ENCODE data around the gene PLXNA1.

DNA sequence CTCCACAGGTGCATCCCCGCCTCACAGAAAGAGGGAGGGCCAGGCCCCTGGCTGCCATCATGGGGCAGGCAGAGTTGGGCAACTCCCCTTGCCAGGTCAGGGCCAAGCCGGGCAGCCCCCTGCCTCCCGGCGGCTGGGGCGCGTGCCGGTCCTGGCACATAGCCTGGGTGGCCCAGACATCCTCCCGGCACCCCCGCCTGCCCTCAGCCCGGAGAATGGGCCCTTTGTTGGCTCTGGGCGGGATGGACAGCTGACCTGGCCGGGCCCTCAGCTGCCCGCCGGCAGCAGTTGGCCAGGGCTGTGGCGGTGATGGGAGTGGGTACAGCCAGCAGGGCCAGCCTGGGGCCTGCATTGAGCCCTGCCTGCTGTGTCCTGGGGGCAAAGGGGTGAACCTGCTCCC, 16.5 kb downstream of the PLXNA1 start:
- TF ChIP-seq, protein P1, sequence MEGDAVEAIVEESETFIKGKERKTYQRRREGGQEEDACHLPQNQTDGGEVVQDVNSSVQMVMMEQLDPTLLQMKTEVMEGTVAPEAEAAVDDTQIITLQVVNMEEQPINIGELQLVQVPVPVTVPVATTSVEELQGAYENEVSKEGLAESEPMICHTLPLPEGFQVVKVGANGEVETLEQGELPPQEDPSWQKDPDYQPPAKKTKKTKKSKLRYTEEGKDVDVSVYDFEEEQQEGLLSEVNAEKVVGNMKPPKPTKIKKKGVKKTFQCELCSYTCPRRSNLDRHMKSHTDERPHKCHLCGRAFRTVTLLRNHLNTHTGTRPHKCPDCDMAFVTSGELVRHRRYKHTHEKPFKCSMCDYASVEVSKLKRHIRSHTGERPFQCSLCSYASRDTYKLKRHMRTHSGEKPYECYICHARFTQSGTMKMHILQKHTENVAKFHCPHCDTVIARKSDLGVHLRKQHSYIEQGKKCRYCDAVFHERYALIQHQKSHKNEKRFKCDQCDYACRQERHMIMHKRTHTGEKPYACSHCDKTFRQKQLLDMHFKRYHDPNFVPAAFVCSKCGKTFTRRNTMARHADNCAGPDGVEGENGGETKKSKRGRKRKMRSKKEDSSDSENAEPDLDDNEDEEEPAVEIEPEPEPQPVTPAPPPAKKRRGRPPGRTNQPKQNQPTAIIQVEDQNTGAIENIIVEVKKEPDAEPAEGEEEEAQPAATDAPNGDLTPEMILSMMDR (IDR thresholded peaks at IDR 0.05), result no peak
- TF ChIP-seq POLR2A (IDR thresholded peaks at IDR 0.05), result no peak

All from ovary (tissue), 3 donors.